Measurements from ENCODE around the gene KRTAP5-2. TPM values are rescaled to one million over a fixed set of nuclear protein-coding genes. Genes with fewer than 3 reads are reported as not detected.

The KRTAP5-2 gene
- total RNA-seq, 4 donors from 2014 or later, result 1.7 to 12.0 (median 4.6) TPM; not detected in 1

DNA sequence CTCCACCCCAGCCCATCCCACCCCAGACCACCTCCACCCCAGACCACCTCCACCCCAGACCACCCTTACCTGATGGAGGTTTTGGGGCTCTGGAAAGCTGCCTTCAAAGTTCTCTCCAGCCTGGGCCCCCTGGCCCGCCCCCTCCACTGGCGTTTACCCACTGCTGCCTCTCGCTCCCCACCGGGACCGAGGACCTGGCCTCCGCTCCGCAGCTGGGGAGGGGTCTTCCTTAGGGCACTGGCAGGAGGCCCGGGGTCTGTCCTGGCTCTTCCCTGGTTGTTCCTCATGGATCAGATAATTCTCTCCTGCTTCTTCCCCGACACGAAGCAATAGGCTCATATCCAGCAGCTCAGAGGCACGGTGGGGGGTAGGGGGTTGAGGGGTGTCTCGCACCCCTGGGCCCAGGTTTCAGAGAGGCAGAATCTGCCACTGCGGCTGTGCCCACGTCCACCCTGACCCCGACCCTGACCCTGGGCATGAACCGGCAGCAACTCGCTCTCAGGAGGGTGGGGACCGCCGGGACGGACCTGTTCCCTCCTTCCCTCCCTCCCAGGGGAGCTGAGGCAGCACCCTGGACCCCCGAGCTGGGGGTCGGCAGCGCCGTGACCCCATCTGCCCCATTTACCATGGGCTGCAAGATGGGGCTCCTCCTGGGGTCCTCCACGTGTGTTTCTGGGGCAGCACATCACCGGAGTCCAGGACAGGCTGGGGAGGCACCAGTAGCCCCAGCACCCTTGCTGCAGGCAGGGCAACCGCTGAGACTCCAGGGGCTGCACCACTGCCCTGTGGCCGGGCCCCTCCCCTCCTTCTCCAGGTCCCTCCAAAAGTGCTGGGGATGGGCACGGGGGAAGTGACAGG lies 44.4 kb upstream of the KRTAP5-2 start:
- TF ChIP-seq, protein P1, sequence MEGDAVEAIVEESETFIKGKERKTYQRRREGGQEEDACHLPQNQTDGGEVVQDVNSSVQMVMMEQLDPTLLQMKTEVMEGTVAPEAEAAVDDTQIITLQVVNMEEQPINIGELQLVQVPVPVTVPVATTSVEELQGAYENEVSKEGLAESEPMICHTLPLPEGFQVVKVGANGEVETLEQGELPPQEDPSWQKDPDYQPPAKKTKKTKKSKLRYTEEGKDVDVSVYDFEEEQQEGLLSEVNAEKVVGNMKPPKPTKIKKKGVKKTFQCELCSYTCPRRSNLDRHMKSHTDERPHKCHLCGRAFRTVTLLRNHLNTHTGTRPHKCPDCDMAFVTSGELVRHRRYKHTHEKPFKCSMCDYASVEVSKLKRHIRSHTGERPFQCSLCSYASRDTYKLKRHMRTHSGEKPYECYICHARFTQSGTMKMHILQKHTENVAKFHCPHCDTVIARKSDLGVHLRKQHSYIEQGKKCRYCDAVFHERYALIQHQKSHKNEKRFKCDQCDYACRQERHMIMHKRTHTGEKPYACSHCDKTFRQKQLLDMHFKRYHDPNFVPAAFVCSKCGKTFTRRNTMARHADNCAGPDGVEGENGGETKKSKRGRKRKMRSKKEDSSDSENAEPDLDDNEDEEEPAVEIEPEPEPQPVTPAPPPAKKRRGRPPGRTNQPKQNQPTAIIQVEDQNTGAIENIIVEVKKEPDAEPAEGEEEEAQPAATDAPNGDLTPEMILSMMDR (IDR thresholded peaks at IDR 0.05), result no peak
- no peak for TF ChIP-seq POLR2AphosphoS5 (IDR thresholded peaks at IDR 0.05)
- no peak for TF ChIP-seq POLR2A (IDR thresholded peaks at IDR 0.05)
- TF ChIP-seq EP300 (IDR thresholded peaks at IDR 0.05), result no peak
- Histone ChIP-seq H3K36me3 (no peaks in the 10 kb centered on the region), H3K4me1 (peaks cover 17% of the 10 kb centered on the region), H3K27me3 (peaks cover 49% of the 10 kb centered on the region), H3K9me3 (no peaks in the 10 kb centered on the region), H3K4me3 (no peak overlapping the region), H3K27ac (no peak overlapping the region)
- WGBS, result 76% methylated on average over 20 of the region's 29 CpGs
- no peak for DNase-seq (ENCODE audit: low spot score in 2 of 2)

DNA sequence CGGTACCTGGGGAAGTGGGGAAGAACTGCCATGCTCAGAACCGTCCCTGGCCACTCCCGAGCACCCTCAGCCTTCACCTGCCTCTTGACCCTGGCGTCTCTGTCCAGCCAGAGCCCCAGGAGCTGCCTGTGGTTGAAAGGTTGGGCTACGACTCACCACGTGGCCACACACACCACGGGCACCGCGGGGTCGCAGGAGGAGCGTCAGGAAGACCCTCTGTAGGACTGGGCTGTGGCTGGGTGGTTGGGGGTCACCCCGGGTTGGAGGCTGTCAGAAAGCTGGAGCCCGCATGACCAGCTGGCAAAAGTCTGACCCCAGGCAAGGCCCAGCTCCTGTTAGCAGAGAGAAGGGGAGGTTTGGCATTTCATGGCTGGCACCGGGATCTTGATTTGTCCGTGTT lies 43.0 kb upstream of the KRTAP5-2 start:
- peaks cover 61% of the 10 kb centered on the region for H3K27me3 ChIP-seq
- no peak overlapping the region for H3K27ac ChIP-seq
- no peak for DNase-seq (ENCODE audit: low spot score in 2 of 2)
- WGBS, result 85% methylated on average over 11 of the region's 15 CpGs
- no peaks in the 10 kb centered on the region for H3K9me3 ChIP-seq
- peaks cover 17% of the 10 kb centered on the region for H3K4me1 ChIP-seq
- H3K36me3 ChIP-seq, result no peaks in the 10 kb centered on the region
- no peak overlapping the region for H3K4me3 ChIP-seq
- TF ChIP-seq POLR2AphosphoS5 (IDR thresholded peaks at IDR 0.05), result no peak

DNA sequence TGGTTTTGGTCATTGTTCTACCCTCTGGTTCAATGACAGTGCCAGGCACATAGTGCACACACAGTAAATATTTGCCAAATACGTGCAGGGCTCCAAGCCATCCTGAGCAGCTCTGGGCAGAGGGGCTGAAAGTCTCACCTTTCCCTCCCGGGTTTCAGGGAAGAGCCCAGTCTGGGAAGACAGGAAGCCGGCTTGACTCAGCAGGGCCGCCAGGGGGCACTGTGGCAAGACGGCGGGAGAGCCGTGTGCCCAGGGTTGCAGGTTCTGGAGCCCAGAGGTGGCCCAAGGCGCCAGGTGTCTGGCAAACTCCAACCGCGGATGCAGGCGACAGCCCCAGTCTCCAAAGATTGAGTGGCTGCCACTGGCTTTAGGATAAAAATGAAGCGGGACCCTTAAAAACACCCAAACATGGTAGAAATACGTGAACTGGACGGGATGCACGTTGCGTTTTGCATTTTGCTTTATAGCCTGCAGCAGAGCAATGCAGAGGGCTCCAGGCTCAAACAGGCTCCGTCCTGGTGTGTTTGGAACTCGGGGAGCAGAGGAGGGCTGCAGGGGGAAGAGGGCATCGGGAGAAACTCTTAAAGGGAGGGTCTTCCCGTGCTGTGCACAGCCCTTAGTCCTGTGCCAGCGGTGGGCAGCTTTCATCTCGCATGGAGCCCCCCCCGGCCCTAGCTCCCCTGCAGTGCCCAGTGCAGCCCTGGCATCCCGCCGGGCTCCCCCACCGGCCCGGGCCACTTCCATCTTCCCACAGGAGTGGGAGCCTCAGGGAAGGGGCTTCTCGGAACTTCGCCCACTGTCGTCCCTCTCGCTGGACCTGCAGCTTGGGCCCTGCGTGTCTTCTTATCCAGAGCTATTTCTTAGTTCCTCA lies 42.2 kb upstream of the KRTAP5-2 start:
- Histone ChIP-seq H3K4me1 (peaks cover 17% of the 10 kb centered on the region), H3K9me3 (no peaks in the 10 kb centered on the region), H3K4me3 (no peak overlapping the region), H3K36me3 (no peaks in the 10 kb centered on the region), H3K27ac (no peak overlapping the region), H3K27me3 (peaks cover 68% of the 10 kb centered on the region)
- DNase-seq (ENCODE audit: low spot score in 2 of 2), result no peak
- WGBS, result 60% methylated on average over 29 of the region's 32 CpGs
- TF ChIP-seq, protein P1 (IDR thresholded peaks at IDR 0.05), result peak in 1 of 2 donors; percentile 80
- TF ChIP-seq POLR2AphosphoS5 (IDR thresholded peaks at IDR 0.05), result no peak

DNA sequence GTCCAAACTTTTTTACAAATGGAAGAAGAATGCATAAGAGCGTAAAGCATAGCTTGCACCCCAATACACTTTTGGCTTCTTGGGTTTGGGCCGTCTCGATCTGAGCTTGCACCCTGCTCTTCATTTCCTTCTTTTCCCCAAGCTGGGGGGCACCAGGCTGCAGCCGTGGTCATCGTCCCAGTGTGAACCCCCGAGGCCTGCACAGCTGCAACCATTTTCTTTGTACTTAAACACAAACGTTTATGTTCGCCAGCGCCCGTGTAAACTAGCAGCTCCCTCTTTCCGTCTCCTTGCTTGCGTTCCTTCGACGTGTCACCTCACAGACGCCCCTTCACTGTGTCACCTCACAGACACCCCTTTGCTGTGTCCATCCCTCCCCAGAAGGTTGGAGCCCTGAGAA lies 41.6 kb upstream of the KRTAP5-2 start:
- H3K9me3 ChIP-seq, result no peaks in the 10 kb centered on the region
- TF ChIP-seq POLR2AphosphoS5 (IDR thresholded peaks at IDR 0.05), result no peak
- TF ChIP-seq EP300 (IDR thresholded peaks at IDR 0.05), result no peak
- TF ChIP-seq POLR2A (IDR thresholded peaks at IDR 0.05), result no peak
- H3K4me3 ChIP-seq, result no peak overlapping the region
- H3K27ac ChIP-seq, result no peak overlapping the region
- H3K36me3 ChIP-seq, result no peaks in the 10 kb centered on the region
- no peak for DNase-seq (ENCODE audit: low spot score in 2 of 2)
- H3K27me3 ChIP-seq, result peaks cover 66% of the 10 kb centered on the region
- WGBS, result 68% methylated on average over 15 of the region's 15 CpGs
- H3K4me1 ChIP-seq, result peaks cover 17% of the 10 kb centered on the region

DNA sequence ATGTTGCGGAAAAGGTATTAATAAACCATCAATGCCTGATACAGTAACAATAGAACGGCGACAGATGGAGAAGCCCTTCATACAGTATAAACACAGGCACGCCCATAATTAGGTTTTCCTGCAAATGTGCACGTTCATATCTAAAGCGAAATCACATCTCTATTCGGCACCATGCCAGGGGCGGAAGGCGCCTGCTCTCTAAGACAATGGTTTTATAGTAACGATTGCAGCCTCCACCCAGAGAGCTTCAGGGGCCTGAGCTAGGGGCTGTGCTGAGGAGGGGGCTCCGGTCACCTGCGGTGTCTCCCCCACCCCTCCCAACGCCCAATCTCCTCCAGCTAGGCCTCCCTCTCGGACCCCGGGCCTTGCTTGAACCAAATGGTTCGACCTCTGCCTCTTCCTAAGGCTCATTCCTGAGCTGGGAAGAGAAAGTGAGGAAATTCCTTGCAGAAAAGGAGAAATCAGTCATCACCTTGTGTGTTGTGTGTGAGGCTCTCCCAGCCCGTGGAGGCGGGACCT lies 41.1 kb upstream of the KRTAP5-2 start:
- H3K9me3 ChIP-seq, result no peaks in the 10 kb centered on the region
- no peak for TF ChIP-seq POLR2AphosphoS5 (IDR thresholded peaks at IDR 0.05)
- no peak for TF ChIP-seq EP300 (IDR thresholded peaks at IDR 0.05)
- TF ChIP-seq POLR2A (IDR thresholded peaks at IDR 0.05), result no peak
- TF ChIP-seq, protein P1 (IDR thresholded peaks at IDR 0.05), result no peak
- no peak overlapping the region for H3K27ac ChIP-seq
- DNase-seq (ENCODE audit: low spot score in 2 of 2), result no peak
- peaks cover 65% of the 10 kb centered on the region for H3K27me3 ChIP-seq
- H3K4me3 ChIP-seq, result no peak overlapping the region
- no peaks in the 10 kb centered on the region for H3K36me3 ChIP-seq
- H3K4me1 ChIP-seq, result peaks cover 17% of the 10 kb centered on the region
- WGBS, result 43% methylated on average over 18 of the region's 18 CpGs

DNA sequence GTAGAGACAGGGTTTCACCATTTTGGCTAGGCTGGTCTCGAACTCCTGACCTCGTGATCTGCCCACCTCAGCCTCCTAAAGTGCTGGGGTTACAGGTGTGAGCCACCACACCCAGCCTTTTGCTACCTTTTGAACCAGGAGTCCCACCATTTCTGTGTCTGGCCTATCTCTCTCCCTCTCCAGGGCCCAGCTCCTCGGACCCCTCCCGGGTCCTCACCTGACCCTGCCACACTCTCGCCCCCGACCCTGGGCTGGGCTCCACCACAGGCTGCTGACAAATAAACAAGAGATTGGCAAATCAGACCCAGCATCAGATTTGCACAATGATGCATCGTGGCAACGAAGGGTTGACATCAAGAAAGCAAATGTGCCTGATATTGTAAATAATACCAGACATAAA lies 40.2 kb upstream of the KRTAP5-2 start:
- no peak for DNase-seq (ENCODE audit: low spot score in 2 of 2)
- no peak overlapping the region for H3K27ac ChIP-seq
- no peaks in the 10 kb centered on the region for H3K36me3 ChIP-seq
- 79% methylated on average over 8 of the region's 8 CpGs for WGBS
- H3K4me1 ChIP-seq, result peaks cover 17% of the 10 kb centered on the region
- TF ChIP-seq POLR2A (IDR thresholded peaks at IDR 0.05), result no peak
- no peak for TF ChIP-seq POLR2AphosphoS5 (IDR thresholded peaks at IDR 0.05)
- no peak for TF ChIP-seq EP300 (IDR thresholded peaks at IDR 0.05)
- TF ChIP-seq, protein P1 (IDR thresholded peaks at IDR 0.05), result no peak
- no peaks in the 10 kb centered on the region for H3K9me3 ChIP-seq
- H3K27me3 ChIP-seq, result peaks cover 73% of the 10 kb centered on the region
- H3K4me3 ChIP-seq, result no peak overlapping the region

Measured in suprapubic skin (tissue), 4 donors.